Liver (tissue), 9 donors: Measurements from ENCODE around the gene ADAMTS14. TPM values are rescaled to one million over a fixed set of nuclear protein-coding genes. Genes with fewer than 3 reads are reported as not detected.

Experiments
- DNase-seq: peaks from one replicate; pipeline ENCODE4 v3.0.0-alpha.2; 2017; ENCODE audit warnings: low spot score
- H3K27ac ChIP-seq, 2 donors: one replicate each; pipeline ENCODE4 v1.7.0; 2013; ENCODE audit warnings: inconsistent platforms in 2 of 2, low read length in 2 of 2, control low read depth in 1 of 2, low read depth in 1 of 2, mild to moderate bottlenecking in 1 of 2
- H3K27me3 ChIP-seq, 4 donors: one replicate each; pipeline versions ENCODE4 v1.6.1 to v1.7.0; 2013; ENCODE audit warnings: low read length in 3 of 4, inconsistent platforms in 1 of 4, mild to moderate bottlenecking in 1 of 4, moderate library complexity in 1 of 4; ENCODE audit not compliant: control insufficient read depth in 4 of 4, insufficient read depth in 4 of 4
- H3K36me3 ChIP-seq, 4 donors: one replicate each; pipeline versions ENCODE4 v1.6.1 to v1.7.0; 2013; ENCODE audit warnings: low read length in 3 of 4, mild to moderate bottlenecking in 3 of 4, low read depth in 1 of 4, moderate library complexity in 1 of 4; ENCODE audit not compliant: control insufficient read depth in 4 of 4, insufficient read depth in 3 of 4
- H3K4me1 ChIP-seq, 4 donors: one replicate each; pipeline versions ENCODE4 v1.6.1 to v1.7.0; 2013; ENCODE audit warnings: low read length in 3 of 4, mild to moderate bottlenecking in 3 of 4, moderate library complexity in 1 of 4; ENCODE audit not compliant: control insufficient read depth in 4 of 4, insufficient read depth in 4 of 4
- H3K4me3 ChIP-seq, 3 donors: one replicate each; pipeline versions ENCODE4 v1.6.1 to v1.7.0; 2013; ENCODE audit warnings: low read length in 3 of 3, control low read depth in 1 of 3, low read depth in 1 of 3, mild to moderate bottlenecking in 1 of 3
- H3K9ac ChIP-seq, 2 donors: one replicate each; pipeline ENCODE4 v1.7.0; 2013; ENCODE audit warnings: low read length in 2 of 2, mild to moderate bottlenecking in 2 of 2, moderate library complexity in 2 of 2, control low read depth in 1 of 2, low read depth in 1 of 2
- H3K9me3 ChIP-seq, 4 donors: one replicate each; pipeline versions ENCODE4 v1.6.1 to v1.7.0; 2013; ENCODE audit warnings: low read length in 3 of 4; ENCODE audit not compliant: control insufficient read depth in 4 of 4
- ATF3 ChIP-seq: IDR thresholded peaks from 2 replicates; pipeline ENCODE4 v1.6.1; 2016; ENCODE audit warnings: antibody characterized with exemption
- CTCF ChIP-seq: fragments of 150-350 bp; IDR thresholded peaks from 2 replicates; pipeline ENCODE4 v1.5.1; 2017; ENCODE audit warnings: improper control_type of control experiment, low read depth, low read length; ENCODE audit not compliant: missing input control
- EGR1 ChIP-seq, 2 donors: IDR thresholded peaks; 2 replicates each; pipeline ENCODE4 v1.6.1; 2016 to 2018; ENCODE audit warnings: antibody characterized with exemption in 2 of 2, low read depth in 2 of 2
- FOXA1 ChIP-seq: IDR thresholded peaks from 2 replicates; pipeline ENCODE4 v1.6.1; 2016; ENCODE audit warnings: antibody characterized with exemption
- FOXA2 ChIP-seq: IDR thresholded peaks from 2 replicates; pipeline ENCODE4 v1.6.1; 2016; ENCODE audit warnings: antibody characterized with exemption
- GABPA ChIP-seq, 2 donors: IDR thresholded peaks in 1 of 2; conservative IDR thresholded peaks in 1 of 2; 2 replicates each; pipeline ENCODE4 v1.6.1; 2016; ENCODE audit warnings: antibody characterized with exemption in 2 of 2, mild to moderate bottlenecking in 1 of 2, moderate library complexity in 1 of 2
- HNF4A ChIP-seq, 2 donors: conservative IDR thresholded peaks; 2 replicates each; pipeline ENCODE4 v1.6.1; 2016; ENCODE audit warnings: antibody characterized with exemption in 2 of 2, mild to moderate bottlenecking in 2 of 2
- HNF4G ChIP-seq: IDR thresholded peaks from 2 replicates; pipeline ENCODE4 v1.6.1; 2016; ENCODE audit warnings: antibody characterized with exemption
- JUND ChIP-seq, 2 donors: IDR thresholded peaks; 2 replicates each; pipeline ENCODE4 v1.6.1; 2016; ENCODE audit warnings: antibody characterized with exemption in 2 of 2
- MAX ChIP-seq: IDR thresholded peaks from 2 replicates; pipeline ENCODE4 v1.6.1; 2016; ENCODE audit warnings: antibody characterized with exemption
- NR2F2 ChIP-seq: IDR thresholded peaks from 2 replicates; pipeline ENCODE4 v1.6.1; 2016; ENCODE audit warnings: antibody characterized with exemption
- RAD21 ChIP-seq, 2 donors: IDR thresholded peaks; 2 replicates each; pipeline ENCODE4 v1.6.1; 2016; ENCODE audit warnings: antibody characterized with exemption in 2 of 2, mild to moderate bottlenecking in 2 of 2
- REST ChIP-seq: IDR thresholded peaks from 2 replicates; pipeline ENCODE4 v1.6.1; 2016; ENCODE audit warnings: antibody characterized with exemption, mild to moderate bottlenecking
- RXRA ChIP-seq, 2 donors: IDR thresholded peaks; 2 replicates each; pipeline ENCODE4 v1.6.1; 2017 to 2018; ENCODE audit warnings: antibody characterized with exemption in 2 of 2, mild to moderate bottlenecking in 1 of 2
- SP1 ChIP-seq: IDR thresholded peaks from 2 replicates; pipeline ENCODE4 v1.6.1; 2018; ENCODE audit warnings: antibody characterized with exemption, mild to moderate bottlenecking
- TAF1 ChIP-seq: conservative IDR thresholded peaks from 2 replicates; pipeline ENCODE4 v1.6.1; 2016; ENCODE audit warnings: antibody characterized with exemption, mild to moderate bottlenecking
- YY1 ChIP-seq: IDR thresholded peaks from 2 replicates; pipeline ENCODE4 v1.6.1; 2016; ENCODE audit warnings: antibody characterized with exemption, mild to moderate bottlenecking
- ZBTB33 ChIP-seq: IDR thresholded peaks from 2 replicates; pipeline ENCODE4 v1.6.1; 2016; ENCODE audit warnings: antibody characterized with exemption
- WGBS: extraction: QIAGEN DNeasy Blood & Tissue Kit; methylation state at CpG from one replicate; pipeline ENCODE4 v1.1.7; 2013; 5-methylcytosine and 5-hydroxymethylcytosine counted together
- polyA plus RNA-seq, 2 donors: library from polyadenylated mRNA; stranded (reverse) in 1 of 2; unstranded in 1 of 2; fragments of 200-250 nt in 1 of 2; fragments of >200 nt in 1 of 2; fragmentation: Nextera tagmentation in 1 of 2; extraction: Ambion mirVana in 1 of 2; gene quantifications; one replicate each; pipeline versions ENCODE4 v1.2.1 to v1.2.3, GENCODE V29; 2013 to 2015
- total RNA-seq, 2 donors: library from RNA; depleted of rRNA; stranded (reverse); fragments of >200 nt; gene quantifications; one replicate each; pipeline ENCODE4 v1.2.3, GENCODE V29; 2014
- donor health status: healthy.
- donor health status: healthy.
- donor health status: healthy.
- donor health status: healthy.
- donor health status: healthy.

Gene ADAMTS14
- total and polyA plus RNA-seq, 4 donors: 0.09 to 0.33 (median 0.13) TPM

GRCh38 chr10:70810967-70811366, 138.7 kb downstream of the ADAMTS14 start (continued):
- TF ChIP-seq REST (no peak), ZBTB33 (no peak)

GRCh38 chr10:70811881-70812280, 139.6 kb downstream of the ADAMTS14 start:
- H3K9ac ChIP-seq: no peak overlapping the region
- H3K36me3 ChIP-seq: no peaks in the 10 kb centered on the region
- WGBS: 85% methylated on average over 3 of the region's 3 CpGs
- TF ChIP-seq ZBTB33 (no peak), MAX (no peak), YY1 (no peak), RAD21 (IDR thresholded peaks at IDR 0.05) (no peak), FOXA1 (no peak), NR2F2 (no peak), RXRA (IDR thresholded peaks at IDR 0.05) (no peak), TAF1 (no peak), GABPA (IDR thresholded peaks at IDR 0.05 in 1 of 2, conservative IDR thresholded peaks at IDR 0.05 in 1 of 2) (no peak), ATF3 (no peak), HNF4G (no peak), HNF4A (conservative IDR thresholded peaks at IDR 0.05) (no peak), FOXA2 (no peak), JUND (IDR thresholded peaks at IDR 0.05) (no peak), SP1 (no peak), CTCF (no peak), REST (no peak), EGR1 (IDR thresholded peaks at IDR 0.05; ENCODE audit: low read depth in 2 of 2) (no peak)
- no peak overlapping the region for H3K27ac ChIP-seq
- no peaks in the 10 kb centered on the region for H3K27me3 ChIP-seq
- H3K4me3 ChIP-seq: no peak overlapping the region
- DNase-seq: no peak
- peaks cover 0 to 6% (median 3%) of the 10 kb centered on the region in 4 donors for H3K4me1 ChIP-seq
- H3K9me3 ChIP-seq: no peaks in the 10 kb centered on the region
